ENCODE results near the gene SHISA8.
A peak's percentile ranks its signal among the peaks of the same experiment; 100 is the strongest.
"Not testable (repeated sequence)": the region's sequence is repeated elsewhere in the genome, so short reads cannot be mapped to it uniquely, and the experiment has no call there.

Gene SHISA8

GRCh38 chr22:41898645-41899044, 16.2 kb downstream of the SHISA8 start:
- DNase-seq, result no peak

GRCh38 chr22:41893591-41894375, 21.1 kb downstream of the SHISA8 start:
- DNase-seq, result no peak

GRCh38 chr22:41892721-41893120, 22.2 kb downstream of the SHISA8 start:
- DNase-seq, result no peak

GRCh38 chr22:41891407-41891806, 23.5 kb downstream of the SHISA8 start:
- DNase-seq, result no peak

GRCh38 chr22:41888627-41889200, 26.2 kb downstream of the SHISA8 start:
- DNase-seq, result no peak

GRCh38 chr22:41885516-41885915, 29.4 kb downstream of the SHISA8 start:
- DNase-seq, result no peak

- DNase-seq, result no peak
Measured at GRCh38 chr22:41885116-41885515, 29.8 kb downstream of the SHISA8 start.

GRCh38 chr22:41883400-41883799, 31.5 kb downstream of the SHISA8 start:
- no peak for DNase-seq

GRCh38 chr22:41880653-41881052, 34.2 kb downstream of the SHISA8 start:
- DNase-seq, result no peak

GRCh38 chr22:41876675-41877074, 38.2 kb downstream of the SHISA8 start:
- no peak for DNase-seq

- no peak for DNase-seq
Measured at GRCh38 chr22:41876275-41876674, 38.6 kb downstream of the SHISA8 start.

GRCh38 chr22:41875531-41876270, 39.2 kb downstream of the SHISA8 start:
- no peak for DNase-seq

GRCh38 chr22:41874090-41874489, 40.8 kb downstream of the SHISA8 start:
- DNase-seq, result no peak

- DNase-seq, result no peak
Measured at GRCh38 chr22:41873391-41873790, 41.5 kb downstream of the SHISA8 start.

GRCh38 chr22:41870786-41871185, 44.1 kb downstream of the SHISA8 start:
- no peak for DNase-seq

- not testable (repeated sequence) for DNase-seq
Measured at GRCh38 chr22:41870081-41870480, 44.8 kb downstream of the SHISA8 start.

- DNase-seq, result no peak
Measured at GRCh38 chr22:41868556-41868955, 46.3 kb downstream of the SHISA8 start.

- no peak for DNase-seq
Measured at GRCh38 chr22:41863472-41863871, 51.4 kb downstream of the SHISA8 start.

GRCh38 chr22:41862530-41863266, 52.2 kb downstream of the SHISA8 start:
- no peak for DNase-seq

- peak; percentile 33 for DNase-seq
Measured at GRCh38 chr22:41862160-41862529, 52.7 kb downstream of the SHISA8 start.

Measured in hematopoietic multipotent progenitor cell treated with erythropoietin and hydrocortisone succinate and interleukin-3 and kit ligand, for 4 days (in vitro differentiated cells).